GM19328 (cell line): ENCODE data around the gene OR10W1.
A peak's percentile ranks its signal among the peaks of the same experiment; 100 is the strongest.

Source experiments
- ATAC-seq: cut with Tn5 transposase; IDR thresholded peaks from one replicate; pipeline ENCODE4 v1.9.1; 2021; ENCODE audit warnings: mild to moderate bottlenecking, moderate library complexity; ENCODE audit not compliant: unreplicated experiment

Gene OR10W1

GRCh38 chr11:58268142-58268541 is at the start of gene OR10W1:
Gene OR10W1, minus strand, starts transcription at chr11:58268260. Its CDS starts 402 bp downstream, at chr11:58267858.
- no peak for ATAC-seq

- ATAC-seq: no peak
Observed at GRCh38 chr11:58316142-58316541, 48.1 kb upstream of the OR10W1 start.

GRCh38 chr11:58301576-58301975 is 33.5 kb upstream of the OR10W1 start:
- no peak for ATAC-seq

GRCh38 chr11:58292017-58292416 is 24.0 kb upstream of the OR10W1 start:
- ATAC-seq: no peak

GRCh38 chr11:58289266-58289665 is 21.2 kb upstream of the OR10W1 start:
- no peak for ATAC-seq

- peak; percentile 84 for ATAC-seq
Observed at GRCh38 chr11:58286249-58286648, 18.2 kb upstream of the OR10W1 start.

- ATAC-seq: no peak
Observed at GRCh38 chr11:58285483-58286040, 17.5 kb upstream of the OR10W1 start.

- ATAC-seq: no peak
Observed at GRCh38 chr11:58276151-58276550, 8.1 kb upstream of the OR10W1 start.

GRCh38 chr11:58275002-58275401 is 6.9 kb upstream of the OR10W1 start:
- ATAC-seq: no peak

- no peak for ATAC-seq
Observed at GRCh38 chr11:58259983-58260382, 8.1 kb downstream of the OR10W1 start.

GRCh38 chr11:58254936-58255335 is 13.1 kb downstream of the OR10W1 start:
- no peak for ATAC-seq

- ATAC-seq: no peak
Observed at GRCh38 chr11:58243954-58244353, 24.1 kb downstream of the OR10W1 start.

- no peak for ATAC-seq
Observed at GRCh38 chr11:58227956-58228615, 40.0 kb downstream of the OR10W1 start.

GRCh38 chr11:58222721-58223120 is 45.3 kb downstream of the OR10W1 start:
- no peak for ATAC-seq
